Activated CD4-positive, alpha-beta T cell treated with anti-CD3 and anti-CD28 coated beads, Interleukin-2, amount 10 ng/mL, durations not matched to agents 24 days and 14 days (primary cell): ENCODE measurements around the gene DISC1. TPM values are rescaled to one million over a fixed set of nuclear protein-coding genes. Genes with fewer than 3 reads are reported as not detected.

Source experiments
- DNase-seq: peaks from one replicate; pipeline ENCODE4 v3.0.0; 2022
- H3K27ac Mint-ChIP-seq: one replicate; pipeline ENCODE4 v1.8.0; 2022; ENCODE audit warnings: mild to moderate bottlenecking, mixed read lengths
- H3K27me3 Mint-ChIP-seq: one replicate; pipeline ENCODE4 v1.8.0; 2022; ENCODE audit warnings: mixed read lengths
- H3K36me3 Mint-ChIP-seq: one replicate; pipeline ENCODE4 v1.8.0; 2022; ENCODE audit warnings: low read depth, mild to moderate bottlenecking, mixed read lengths
- H3K4me1 Mint-ChIP-seq: one replicate; pipeline ENCODE4 v1.8.0; 2021; ENCODE audit warnings: mixed read lengths
- H3K4me3 Mint-ChIP-seq: one replicate; pipeline ENCODE4 v1.8.0; 2022; ENCODE audit warnings: mild to moderate bottlenecking, moderate library complexity, mixed read lengths
- H3K9me3 Mint-ChIP-seq: one replicate; pipeline ENCODE4 v1.8.0; 2021; ENCODE audit warnings: mixed read lengths
- intact Hi-C: fragments of 100-400 bp; cut with micrococcal nuclease; formaldehyde crosslinking; loops from one replicate; pipeline ENCODE4 v1.15.1; 2023
- total RNA-seq: library from RNA; stranded (reverse); gene quantifications from 2 replicates; pipeline ENCODE4 v1.2.3, GENCODE V29; 2022

Gene DISC1
- total RNA-seq, 1 donor from 2014 or later, result 3.1 TPM

DNA sequence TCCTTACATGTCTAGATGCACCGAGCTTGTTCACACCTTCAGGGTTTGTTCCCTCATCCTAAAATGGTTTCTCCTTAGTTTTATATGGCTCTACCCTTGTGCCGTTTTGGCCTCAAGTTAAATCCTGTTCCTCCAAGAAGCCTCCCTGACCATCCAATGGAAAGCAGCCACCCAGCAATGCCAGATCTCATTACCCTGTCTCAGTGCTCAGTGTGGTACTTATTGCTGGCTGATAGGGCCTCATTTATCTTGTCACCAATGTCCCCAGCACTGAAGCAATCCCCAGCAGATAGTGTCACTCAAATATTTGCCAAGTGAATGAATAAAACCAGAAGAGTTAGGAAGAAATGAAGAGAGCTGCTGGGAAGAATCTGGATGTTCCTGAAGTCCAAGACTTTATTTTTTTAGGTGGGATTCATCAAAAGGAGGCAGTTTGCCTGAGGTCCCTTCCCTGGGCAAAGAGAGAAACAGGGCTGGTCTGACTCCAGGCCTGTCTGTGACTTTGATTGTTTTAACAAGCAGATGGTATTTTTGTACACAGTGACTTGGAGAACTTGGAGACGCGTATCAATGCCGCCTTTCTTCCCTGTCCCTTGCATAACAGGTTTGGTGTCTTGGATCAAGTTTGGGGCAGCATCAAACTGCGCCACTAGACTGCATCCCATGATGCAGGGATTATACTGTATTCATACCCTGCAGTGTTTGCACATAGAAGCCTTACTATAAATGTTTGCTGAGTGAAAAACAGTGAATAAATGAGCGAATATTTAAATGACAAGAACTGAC, 221.2 kb downstream of the DISC1 start:
- intact Hi-C loops, result no loop called here
- Mint-ChIP-seq H3K27ac (no peak overlapping the region), H3K36me3 (no peaks in the 10 kb centered on the region), H3K4me3 (no peak overlapping the region), H3K27me3 (no peaks in the 10 kb centered on the region), H3K9me3 (no peaks in the 10 kb centered on the region), H3K4me1 (peaks cover 11% of the 10 kb centered on the region)
- DNase-seq, result no peak

DNA sequence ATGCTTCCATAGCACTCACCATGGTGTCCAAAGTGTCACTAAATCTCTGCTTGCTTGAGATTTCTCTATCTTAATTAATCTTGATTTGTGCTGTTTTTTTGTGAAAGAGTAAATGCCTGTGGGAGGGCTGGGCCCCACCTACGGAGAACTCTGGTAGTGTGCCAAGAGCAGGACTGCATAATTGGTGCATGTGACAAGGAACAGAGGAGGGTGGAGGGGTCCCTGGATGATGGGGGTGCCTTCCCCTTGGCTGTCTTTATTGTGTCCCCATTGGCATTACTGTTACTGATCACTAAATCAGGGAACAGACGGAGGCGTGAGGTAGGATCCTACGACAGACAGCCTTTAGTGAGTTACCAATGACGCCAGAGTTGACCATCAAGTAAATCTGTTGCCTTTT, 223.4 kb downstream of the DISC1 start:
- Mint-ChIP-seq H3K4me1 (peaks cover 5% of the 10 kb centered on the region), H3K9me3 (no peaks in the 10 kb centered on the region), H3K4me3 (no peak overlapping the region), H3K36me3 (no peaks in the 10 kb centered on the region), H3K27ac (no peak overlapping the region), H3K27me3 (no peaks in the 10 kb centered on the region)
- intact Hi-C loops, result no loop called here
- DNase-seq, result no peak

DNA sequence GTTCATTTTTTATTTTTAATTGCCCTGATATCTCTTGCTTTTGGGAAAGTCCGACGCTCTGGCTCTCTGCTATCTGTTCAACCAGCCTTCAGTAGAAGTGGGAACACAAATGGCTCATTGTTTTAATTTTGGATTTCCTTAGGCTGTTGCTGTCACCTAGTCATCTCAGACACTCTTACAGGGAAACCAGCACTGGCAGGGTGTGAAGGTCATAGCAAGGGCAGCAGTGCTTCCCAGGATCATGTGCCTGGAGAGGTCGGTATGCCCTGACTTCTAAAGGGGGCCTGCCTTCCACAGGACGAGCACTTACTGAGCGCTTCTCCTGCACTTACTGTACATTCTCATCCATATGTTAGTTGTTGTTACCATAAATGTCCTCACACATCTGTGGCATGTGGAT, 224.2 kb downstream of the DISC1 start:
- no peak overlapping the region for H3K4me3 Mint-ChIP-seq

DNA sequence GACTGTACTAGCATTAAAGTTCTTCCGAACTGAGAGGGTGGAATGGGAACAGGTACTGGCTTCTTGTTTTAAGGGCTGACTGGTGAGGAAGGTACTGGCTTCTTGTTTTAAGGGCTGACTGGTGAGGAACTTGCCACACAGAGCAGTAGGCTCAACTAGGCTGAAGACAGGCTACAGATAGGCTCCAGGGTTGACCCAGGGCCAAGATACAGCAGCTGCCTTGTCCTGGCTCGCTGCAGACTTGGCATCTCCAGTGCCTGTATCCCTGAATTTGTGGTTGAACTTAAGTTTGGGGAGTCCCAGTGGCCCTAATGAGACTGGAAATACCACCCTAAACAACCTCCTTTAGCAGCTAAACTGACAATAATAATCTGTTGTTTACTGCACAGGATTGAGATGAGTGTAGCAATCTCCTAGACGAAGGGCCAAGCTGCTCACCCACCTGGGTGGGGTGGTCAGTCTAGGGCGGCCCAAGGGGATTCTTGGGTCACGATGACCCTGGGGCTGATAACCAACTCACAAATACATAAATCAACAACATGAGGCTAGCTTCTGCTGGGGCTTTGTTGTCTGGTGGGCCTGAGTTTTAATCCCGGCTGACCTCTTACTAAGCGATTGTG, 227.1 kb downstream of the DISC1 start:
- Mint-ChIP-seq H3K27ac (no peak overlapping the region), H3K4me1 (no peaks in the 10 kb centered on the region), H3K27me3 (no peaks in the 10 kb centered on the region), H3K36me3 (no peaks in the 10 kb centered on the region), H3K4me3 (no peak overlapping the region), H3K9me3 (no peaks in the 10 kb centered on the region)
- intact Hi-C loops, result no loop called here
- DNase-seq, result no peak

More for the DNA sequence above, 224.2 kb downstream of the DISC1 start:
- Mint-ChIP-seq H3K36me3 (no peaks in the 10 kb centered on the region), H3K4me1 (no peaks in the 10 kb centered on the region), H3K27ac (no peak overlapping the region), H3K27me3 (no peaks in the 10 kb centered on the region), H3K9me3 (no peaks in the 10 kb centered on the region)
- intact Hi-C loops, result no loop called here
- no peak for DNase-seq

DNA sequence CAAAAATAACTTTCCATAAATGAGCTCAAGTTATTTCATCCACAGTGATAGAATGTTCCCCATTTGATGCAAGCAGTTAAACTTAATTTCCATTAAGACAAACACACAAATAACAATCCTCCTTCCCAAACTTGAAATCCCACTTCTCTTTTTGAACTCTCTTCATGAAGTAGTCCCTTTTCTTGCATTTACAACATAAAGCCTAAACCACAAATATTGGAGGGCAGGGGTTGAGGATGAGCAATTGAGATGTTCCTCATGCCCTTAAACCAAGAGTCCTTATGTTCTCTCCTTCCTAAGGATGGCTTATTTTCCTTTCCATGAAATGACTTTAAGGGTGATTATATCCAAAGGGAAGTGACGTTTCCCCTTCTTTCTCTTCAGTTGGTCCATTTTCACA, 228.8 kb downstream of the DISC1 start:
- Mint-ChIP-seq H3K27me3 (no peaks in the 10 kb centered on the region), H3K9me3 (no peaks in the 10 kb centered on the region), H3K27ac (no peak overlapping the region), H3K4me3 (no peak overlapping the region), H3K4me1 (no peaks in the 10 kb centered on the region), H3K36me3 (no peaks in the 10 kb centered on the region)
- DNase-seq, result no peak
- intact Hi-C loops, result no loop called here

DNA sequence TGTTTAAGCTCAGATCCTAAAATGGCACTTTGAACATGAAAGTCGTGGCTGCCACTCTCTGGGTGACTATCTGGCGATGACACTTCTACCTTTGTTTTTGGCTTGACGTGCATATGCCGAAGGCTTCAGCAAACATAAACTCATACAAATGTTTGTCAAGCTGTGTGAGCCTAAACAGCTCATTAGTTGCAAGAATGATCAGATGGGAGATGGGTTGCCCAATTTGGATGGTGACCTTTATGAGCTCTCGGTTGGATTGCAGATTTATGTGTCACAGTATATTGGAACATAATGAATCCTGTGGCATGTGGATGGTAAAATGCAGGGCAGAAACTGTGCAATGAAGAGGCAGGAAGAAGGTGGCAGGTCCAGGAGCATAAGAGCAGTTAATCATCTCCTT, 229.3 kb downstream of the DISC1 start:
- H3K27ac Mint-ChIP-seq, result no peak overlapping the region
- no peaks in the 10 kb centered on the region for H3K36me3 Mint-ChIP-seq
- intact Hi-C loops, result no loop called here
- no peak for DNase-seq
- peaks cover 1% of the 10 kb centered on the region for H3K27me3 Mint-ChIP-seq
- H3K4me3 Mint-ChIP-seq, result no peak overlapping the region
- no peaks in the 10 kb centered on the region for H3K9me3 Mint-ChIP-seq
- no peaks in the 10 kb centered on the region for H3K4me1 Mint-ChIP-seq

DNA sequence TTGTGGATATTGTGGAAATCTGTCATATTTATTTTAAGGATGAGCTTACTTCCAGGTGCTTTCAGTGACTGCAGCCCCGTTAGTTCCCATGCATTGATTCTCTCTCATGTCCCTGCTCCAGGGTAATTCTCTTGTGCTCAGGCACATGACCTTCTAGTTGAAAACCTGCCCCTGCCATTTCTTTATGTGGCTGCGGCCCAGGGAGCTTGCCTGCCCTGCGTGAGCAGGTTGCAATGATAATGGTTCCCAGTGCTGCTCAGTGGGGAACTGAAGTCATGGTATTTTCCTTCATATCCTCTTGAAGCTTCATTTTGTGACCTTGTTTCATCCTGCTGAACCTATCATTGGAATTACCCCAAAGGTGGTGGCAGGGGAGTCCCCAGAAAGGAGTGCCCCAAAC, 229.8 kb downstream of the DISC1 start:
- H3K36me3 Mint-ChIP-seq, result no peaks in the 10 kb centered on the region
- no peaks in the 10 kb centered on the region for H3K9me3 Mint-ChIP-seq
- no peak for DNase-seq
- H3K27me3 Mint-ChIP-seq, result peaks cover 1% of the 10 kb centered on the region
- no peaks in the 10 kb centered on the region for H3K4me1 Mint-ChIP-seq
- intact Hi-C loops, result no loop called here
- H3K4me3 Mint-ChIP-seq, result no peak overlapping the region
- no peak overlapping the region for H3K27ac Mint-ChIP-seq

DNA sequence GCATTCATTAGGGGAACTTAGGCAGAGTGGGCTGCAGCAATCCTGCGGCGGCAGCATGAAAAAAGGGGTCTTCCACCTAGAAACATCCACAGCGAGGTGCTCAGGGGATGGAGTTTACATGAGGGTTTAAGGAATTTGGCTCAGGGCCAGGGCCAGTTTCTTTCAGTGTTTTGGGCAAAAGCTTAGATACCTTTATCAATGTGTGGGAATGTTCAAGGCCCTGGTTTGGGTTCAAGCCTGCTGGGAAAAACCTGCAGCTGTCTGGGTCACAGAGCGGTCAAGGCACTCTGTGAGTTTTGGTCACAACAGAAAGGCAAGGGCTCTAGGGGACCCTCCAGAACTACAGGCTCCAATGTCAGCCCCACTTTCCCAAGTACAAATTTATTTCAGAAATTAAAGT, 230.3 kb downstream of the DISC1 start:
- H3K4me3 Mint-ChIP-seq, result no peak overlapping the region
- H3K9me3 Mint-ChIP-seq, result no peaks in the 10 kb centered on the region
- no peak for DNase-seq
- intact Hi-C loops, result no loop called here
- H3K4me1 Mint-ChIP-seq, result no peaks in the 10 kb centered on the region
- peaks cover 1% of the 10 kb centered on the region for H3K27me3 Mint-ChIP-seq
- no peak overlapping the region for H3K27ac Mint-ChIP-seq
- H3K36me3 Mint-ChIP-seq, result no peaks in the 10 kb centered on the region

DNA sequence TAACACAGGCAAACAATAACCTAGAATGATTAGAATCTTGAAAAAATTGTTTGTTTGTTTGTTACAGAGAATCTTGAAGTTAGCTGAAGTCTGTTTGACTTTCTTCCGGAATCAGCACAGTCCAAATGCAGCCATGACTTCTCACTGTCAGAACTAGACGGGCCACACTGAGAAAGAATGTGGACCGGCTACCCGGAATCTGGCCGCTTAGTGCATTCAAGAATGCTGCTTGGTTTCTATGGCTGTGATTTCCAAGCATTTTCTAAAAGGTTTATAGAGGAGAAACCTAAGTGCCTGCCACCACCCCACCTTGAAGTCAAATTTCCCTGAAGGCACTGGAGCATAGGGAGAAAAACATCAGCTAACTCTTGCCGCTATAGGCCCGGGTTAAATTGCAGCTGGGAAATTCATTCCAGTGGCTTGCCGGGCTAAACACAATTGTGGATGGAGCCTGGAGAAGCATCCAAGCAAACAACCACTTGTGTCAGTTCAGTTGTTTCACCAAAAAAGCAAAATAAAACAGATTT, 231.1 kb downstream of the DISC1 start:
- no peaks in the 10 kb centered on the region for H3K4me1 Mint-ChIP-seq
- no peaks in the 10 kb centered on the region for H3K9me3 Mint-ChIP-seq
- DNase-seq, result no peak
- intact Hi-C loops, result no loop called here
- no peak overlapping the region for H3K27ac Mint-ChIP-seq
- H3K27me3 Mint-ChIP-seq, result peaks cover 1% of the 10 kb centered on the region
- H3K4me3 Mint-ChIP-seq, result no peak overlapping the region
- no peaks in the 10 kb centered on the region for H3K36me3 Mint-ChIP-seq

DNA sequence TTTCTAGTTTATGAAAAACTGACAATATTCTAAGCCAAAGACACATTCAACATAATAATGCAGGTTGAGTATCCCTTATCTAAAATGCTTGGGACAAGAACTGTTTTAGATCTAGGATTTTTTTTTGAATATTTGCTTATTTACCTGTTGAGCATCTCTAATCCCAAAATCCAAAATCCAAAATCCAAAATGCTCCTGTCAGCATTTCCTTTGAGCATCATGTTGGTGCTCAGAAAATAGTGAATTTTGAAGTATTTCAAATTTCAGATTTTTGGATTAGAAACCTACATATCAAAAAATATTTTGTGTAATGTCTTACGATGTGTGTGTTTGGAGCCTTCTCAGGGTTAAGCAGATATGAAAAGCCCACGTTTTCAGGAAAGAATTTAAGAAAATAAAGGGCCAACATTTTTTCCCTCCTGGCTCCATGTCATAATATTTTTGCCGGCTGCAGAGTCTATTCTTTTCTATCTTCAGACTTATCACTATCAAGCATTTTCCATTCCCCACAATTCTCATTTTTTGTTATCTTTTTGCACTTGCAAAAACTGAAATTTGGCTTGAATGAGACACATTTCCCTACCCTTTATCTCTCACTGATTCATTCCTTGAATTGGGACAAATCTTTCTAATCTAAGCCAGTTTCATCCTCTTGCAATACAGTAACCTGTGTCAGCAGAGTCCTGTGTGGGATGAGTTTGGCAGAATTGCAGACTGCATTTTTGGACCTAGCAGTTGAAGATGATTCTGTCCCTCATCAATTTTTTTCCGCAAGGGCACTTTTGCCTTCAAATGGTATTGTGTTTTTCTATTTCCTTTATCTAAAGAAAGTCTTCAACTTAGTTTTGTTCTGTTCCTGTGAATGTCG, 233.9 kb downstream of the DISC1 start:
- Mint-ChIP-seq H3K36me3 (no peaks in the 10 kb centered on the region), H3K9me3 (no peaks in the 10 kb centered on the region), H3K4me1 (no peaks in the 10 kb centered on the region), H3K27ac (no peak overlapping the region), H3K27me3 (peaks cover 1% of the 10 kb centered on the region), H3K4me3 (no peak overlapping the region)
- DNase-seq, result no peak
- intact Hi-C loops, result loop anchor here (10.0 kb wide), 1 partner anchor 184 kb away; no protein-coding TSS in a partner anchor

DNA sequence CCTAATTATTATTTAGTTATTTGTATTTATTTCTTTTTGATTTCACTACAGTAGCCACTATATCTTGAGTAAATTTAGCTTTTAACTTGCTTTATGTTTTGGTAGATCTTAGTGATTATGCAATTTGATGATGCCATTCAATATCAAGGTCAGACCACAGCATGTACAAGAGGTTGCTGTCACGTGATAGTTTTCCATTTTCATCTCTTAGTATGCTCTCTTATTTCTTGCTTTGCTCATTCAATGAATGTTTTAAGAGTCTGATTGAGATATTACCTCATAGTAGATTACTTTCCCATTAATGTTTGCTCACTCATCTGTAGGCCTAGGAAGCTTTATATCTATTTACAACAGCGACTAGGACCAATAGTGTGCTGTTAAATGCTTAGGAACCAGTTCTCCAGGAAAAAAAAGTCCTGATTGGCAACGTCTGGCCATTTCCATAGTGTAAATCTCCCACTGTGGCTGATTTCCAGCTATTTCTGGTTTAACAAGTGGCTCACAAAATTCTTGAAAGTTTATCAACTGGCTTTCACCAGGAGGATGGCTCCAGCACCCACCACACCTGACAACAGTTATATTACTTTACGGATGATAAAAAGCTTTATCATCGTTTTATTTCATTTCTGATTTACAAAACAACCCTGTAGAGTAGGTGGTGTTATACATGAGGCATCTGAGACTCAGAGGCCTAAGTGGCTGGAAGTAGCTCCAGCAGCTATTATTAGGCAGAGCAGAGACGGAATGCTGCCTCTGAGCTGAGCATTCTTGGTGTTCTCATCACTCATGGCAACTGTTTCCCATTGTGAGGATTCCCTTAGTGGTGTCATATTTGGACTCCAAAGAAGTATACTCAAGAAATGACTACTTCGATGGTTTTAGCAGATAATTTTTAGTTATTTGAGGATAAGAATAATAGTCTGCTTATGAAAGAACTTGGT, 235.2 kb downstream of the DISC1 start:
- Mint-ChIP-seq H3K4me1 (no peaks in the 10 kb centered on the region), H3K27ac (no peak overlapping the region), H3K36me3 (no peaks in the 10 kb centered on the region), H3K9me3 (no peaks in the 10 kb centered on the region), H3K4me3 (no peak overlapping the region), H3K27me3 (peaks cover 1% of the 10 kb centered on the region)
- no peak for DNase-seq
- intact Hi-C loops, result loop anchor here (10.0 kb wide), 1 partner anchor 183 kb away; no protein-coding TSS in a partner anchor

DNA sequence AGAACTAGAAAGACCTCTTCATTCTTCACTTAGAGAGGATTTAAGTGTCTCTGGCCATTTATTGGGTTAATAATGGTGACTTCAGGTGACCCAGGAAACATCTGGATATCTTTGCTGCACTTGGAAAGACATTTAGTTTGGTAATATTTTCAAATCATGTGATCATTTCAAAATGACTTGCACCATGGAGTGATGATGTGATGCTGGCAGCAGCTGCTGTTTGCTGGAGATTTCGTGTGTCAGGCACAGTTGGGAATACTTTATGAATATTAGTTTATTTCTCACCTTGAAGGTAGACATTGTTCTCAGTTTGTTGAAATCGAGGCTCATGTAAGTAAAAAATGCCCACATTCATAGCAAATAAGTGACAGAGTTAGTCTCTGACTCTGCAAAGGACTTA, 236.0 kb downstream of the DISC1 start:
- Mint-ChIP-seq H3K4me1 (no peaks in the 10 kb centered on the region), H3K27ac (no peak overlapping the region), H3K36me3 (no peaks in the 10 kb centered on the region), H3K4me3 (no peak overlapping the region), H3K9me3 (no peaks in the 10 kb centered on the region), H3K27me3 (peaks cover 1% of the 10 kb centered on the region)
- no peak for DNase-seq
- intact Hi-C loops, result loop anchor here (10.0 kb wide), 1 partner anchor 182 kb away; no protein-coding TSS in a partner anchor

DNA sequence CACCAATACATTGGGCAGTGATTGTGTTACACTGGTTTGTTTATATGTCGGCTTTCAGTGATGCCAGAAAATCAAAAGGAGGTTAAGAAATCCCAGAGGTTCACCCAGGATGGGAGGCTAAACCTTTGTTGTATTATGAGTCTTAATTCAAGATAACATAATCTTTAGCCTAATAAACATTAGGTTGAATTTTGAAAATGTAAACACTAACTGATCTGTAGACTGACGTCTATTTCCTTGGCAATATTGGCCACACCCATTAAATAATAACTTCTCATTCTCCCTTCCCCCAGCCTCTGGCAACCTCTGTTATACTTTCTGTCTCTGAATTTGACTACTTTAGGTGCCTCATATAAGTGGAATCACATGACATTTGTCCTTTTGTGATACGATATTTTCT, 238.7 kb downstream of the DISC1 start:
- Mint-ChIP-seq H3K4me1 (peaks cover 4% of the 10 kb centered on the region), H3K9me3 (no peaks in the 10 kb centered on the region), H3K4me3 (no peak overlapping the region), H3K36me3 (no peaks in the 10 kb centered on the region), H3K27me3 (peaks cover 1% of the 10 kb centered on the region), H3K27ac (no peak overlapping the region)
- intact Hi-C loops, result loop anchor here (10.0 kb wide), 1 partner anchor 179 kb away; no protein-coding TSS in a partner anchor
- DNase-seq, result no peak
